Epithelial cell of alveolus of lung (primary cell): Measurements from ENCODE around the gene BTBD10. TPM values are rescaled to one million over a fixed set of nuclear protein-coding genes. Genes with fewer than 3 reads are reported as not detected.

ENCODE experiments used
- total RNA-seq: library from RNA; depleted of rRNA; stranded (reverse); fragments of >200 nt; gene quantifications from 2 replicates; pipeline ENCODE4 v1.2.1, GENCODE V29; 2015

The BTBD10 gene
- 9.3 and 30.5 TPM in 2 replicates for total RNA-seq

GRCh38 chr11:13462901-13463778 is at the start of gene BTBD10:
TSS of gene BTBD10 (minus strand) at chr11:13463222. CDS start at chr11:13445124, 18,098 bp downstream.

GRCh38 chr11:13495929-13496328 is 32.9 kb upstream of the BTBD10 start, which contains the start of gene PTH:
TSS of gene PTH (minus strand) at chr11:13495997. CDS start at chr11:13492855, 3,142 bp downstream.

Other genes starting within 250 kb of the BTBD10 start
- 15.9 and 29.5 TPM in 2 replicates for gene BMAL1, start 185.4 kb downstream of the BTBD10 start, total RNA-seq
- gene PTH, start 32.8 kb upstream of the BTBD10 start, total RNA-seq = not detected in 2 replicates
- 18.4 and 20.9 TPM in 2 replicates for gene FAR1, start 205.4 kb upstream of the BTBD10 start, total RNA-seq